Measurements from ENCODE around the gene CCDC12. TPM values are rescaled to one million over a fixed set of nuclear protein-coding genes. Genes with fewer than 3 reads are reported as not detected.

Gene CCDC12
- total RNA-seq, 4 donors from 2014 or later, result 43.2 to 60.6 (median 51.8) TPM

DNA sequence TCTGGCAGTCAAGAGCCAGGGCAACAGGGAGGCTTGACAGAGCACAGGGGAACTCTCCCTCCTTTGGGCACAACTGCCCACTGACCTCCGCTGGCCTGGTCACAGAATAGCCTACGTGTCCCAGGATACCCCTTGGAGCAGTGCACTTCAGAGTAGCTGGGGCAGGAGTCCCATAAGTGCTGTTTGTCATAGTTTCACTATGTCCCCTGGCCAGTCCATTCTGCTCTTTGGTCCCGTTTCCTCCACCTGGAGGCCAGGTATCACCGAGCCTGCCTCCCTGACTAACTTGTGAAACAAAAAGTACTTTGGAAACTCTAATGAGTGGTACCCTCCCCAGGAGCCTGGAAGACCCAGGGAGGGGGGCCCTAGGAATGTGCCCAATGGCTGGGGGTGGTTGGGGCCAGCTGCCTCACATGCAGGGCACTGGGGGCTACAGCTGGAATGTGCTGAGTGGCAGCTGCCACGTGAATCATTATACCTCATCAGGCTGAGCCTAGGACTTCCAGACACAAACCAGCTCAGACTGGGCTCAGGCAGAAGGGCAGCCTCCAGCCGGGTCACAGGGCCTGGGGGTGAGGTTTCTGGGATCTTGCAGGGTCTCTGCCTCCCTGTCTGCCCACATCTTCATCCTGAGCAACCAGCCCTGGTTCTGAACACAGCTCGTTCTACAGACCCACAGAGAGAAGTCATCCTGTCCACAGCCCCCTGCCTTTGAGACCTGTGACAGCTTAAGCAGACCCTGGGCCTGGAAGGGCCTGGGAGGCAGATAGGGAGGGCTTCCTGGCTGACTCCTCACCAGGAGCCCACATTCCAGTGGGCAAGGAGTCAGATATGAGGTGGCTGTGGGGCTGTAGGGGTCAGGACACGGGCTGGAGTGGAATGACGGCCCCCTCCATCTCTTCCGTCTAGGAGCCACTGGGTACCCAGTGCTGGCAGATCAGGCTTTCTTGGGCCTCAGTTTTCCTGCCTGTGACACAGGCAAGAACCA, 99.9 kb downstream of the CCDC12 start:
- DNase-seq, result no peak
- Histone ChIP-seq H3K4me3 (replicated peaks in 1 of 3) (no peak overlapping the region), H3K36me3 (no peaks in the 10 kb centered on the region), H3K27me3 (no peaks in the 10 kb centered on the region), H3K9me3 (no peaks in the 10 kb centered on the region), H3K4me1 (peaks cover 25 to 51% of the 10 kb centered on the region in 2 donors), H3K27ac (no peak overlapping the region)
- WGBS, 2 donors, result 94 to 95% methylated on average over 10 of the region's 10 CpGs
- intact Hi-C loops (cut with DNase I), result no loop called here
- TF ChIP-seq POLR2A (IDR thresholded peaks at IDR 0.05), result no peak
- TF ChIP-seq, protein P1, sequence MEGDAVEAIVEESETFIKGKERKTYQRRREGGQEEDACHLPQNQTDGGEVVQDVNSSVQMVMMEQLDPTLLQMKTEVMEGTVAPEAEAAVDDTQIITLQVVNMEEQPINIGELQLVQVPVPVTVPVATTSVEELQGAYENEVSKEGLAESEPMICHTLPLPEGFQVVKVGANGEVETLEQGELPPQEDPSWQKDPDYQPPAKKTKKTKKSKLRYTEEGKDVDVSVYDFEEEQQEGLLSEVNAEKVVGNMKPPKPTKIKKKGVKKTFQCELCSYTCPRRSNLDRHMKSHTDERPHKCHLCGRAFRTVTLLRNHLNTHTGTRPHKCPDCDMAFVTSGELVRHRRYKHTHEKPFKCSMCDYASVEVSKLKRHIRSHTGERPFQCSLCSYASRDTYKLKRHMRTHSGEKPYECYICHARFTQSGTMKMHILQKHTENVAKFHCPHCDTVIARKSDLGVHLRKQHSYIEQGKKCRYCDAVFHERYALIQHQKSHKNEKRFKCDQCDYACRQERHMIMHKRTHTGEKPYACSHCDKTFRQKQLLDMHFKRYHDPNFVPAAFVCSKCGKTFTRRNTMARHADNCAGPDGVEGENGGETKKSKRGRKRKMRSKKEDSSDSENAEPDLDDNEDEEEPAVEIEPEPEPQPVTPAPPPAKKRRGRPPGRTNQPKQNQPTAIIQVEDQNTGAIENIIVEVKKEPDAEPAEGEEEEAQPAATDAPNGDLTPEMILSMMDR (IDR thresholded peaks at IDR 0.05), result no peak

DNA sequence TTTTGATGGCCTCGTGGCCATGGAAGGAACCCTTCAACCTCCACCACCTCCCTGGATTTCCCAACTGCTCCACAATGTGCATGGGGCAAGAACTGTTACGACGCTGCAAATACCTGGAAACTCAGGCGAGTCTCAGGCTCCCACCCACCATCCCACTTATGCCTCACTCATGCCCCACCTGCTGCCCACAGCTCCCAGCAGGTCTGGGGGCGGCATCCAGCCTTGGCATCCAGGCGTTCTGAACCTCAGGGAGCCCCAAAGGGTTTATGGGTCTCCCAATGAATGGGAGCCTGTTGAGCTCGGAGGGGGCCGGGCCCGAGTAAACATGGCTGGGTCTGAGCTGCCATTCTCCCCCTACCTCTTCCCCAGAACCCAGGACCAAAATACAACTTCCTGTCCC, 101.0 kb downstream of the CCDC12 start:
- Histone ChIP-seq H3K27me3 (no peaks in the 10 kb centered on the region), H3K4me1 (peaks cover 25 to 45% of the 10 kb centered on the region in 2 donors), H3K4me3 (replicated peaks in 1 of 3) (no peak overlapping the region), H3K27ac (no peak overlapping the region), H3K36me3 (no peaks in the 10 kb centered on the region), H3K9me3 (no peaks in the 10 kb centered on the region)
- no peak for DNase-seq
- 94 to 95% methylated on average over 8 to 9 of the region's 9 CpGs for WGBS, 2 donors
- no peak for TF ChIP-seq POLR2A (IDR thresholded peaks at IDR 0.05)
- TF ChIP-seq, protein P1 (IDR thresholded peaks at IDR 0.05), result no peak
- intact Hi-C loops (cut with DNase I), result no loop called here

DNA sequence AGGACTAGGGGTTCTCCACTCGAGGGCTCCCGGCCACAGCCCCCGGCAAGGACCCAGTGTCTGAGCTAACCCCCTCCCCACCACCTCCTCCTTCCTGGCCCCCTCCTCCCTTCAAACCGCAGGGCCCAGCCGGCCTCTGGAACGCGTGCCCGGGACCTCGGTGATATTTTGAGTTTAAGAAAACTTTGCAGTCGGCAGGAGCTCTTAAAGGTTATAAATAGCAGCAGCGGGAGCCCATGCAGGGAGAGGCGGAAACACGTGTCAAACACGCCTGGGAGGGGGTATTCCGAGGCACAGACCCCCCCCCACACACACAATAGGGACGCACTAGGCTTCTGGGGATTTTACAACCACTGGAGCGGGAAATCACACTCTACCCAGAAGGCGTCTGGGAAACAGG, 102.1 kb downstream of the CCDC12 start:
- no peaks in the 10 kb centered on the region for H3K27me3 ChIP-seq
- H3K4me3 ChIP-seq (replicated peaks in 1 of 3), result no peak overlapping the region
- intact Hi-C loops (cut with DNase I), result no loop called here
- 6 to 23% methylated on average over 6 to 18 of the region's 18 CpGs for WGBS, 2 donors
- TF ChIP-seq, protein P1 (IDR thresholded peaks at IDR 0.05), result no peak
- no peak for TF ChIP-seq POLR2A (IDR thresholded peaks at IDR 0.05)
- H3K36me3 ChIP-seq, result no peaks in the 10 kb centered on the region
- peak; percentile 77 to 81 for DNase-seq
- H3K4me1 ChIP-seq, result peaks cover 25 to 45% of the 10 kb centered on the region in 2 donors
- peak overlapping the region; percentile 29 to 75 (median 71) for H3K27ac ChIP-seq
- H3K9me3 ChIP-seq, result no peaks in the 10 kb centered on the region

DNA sequence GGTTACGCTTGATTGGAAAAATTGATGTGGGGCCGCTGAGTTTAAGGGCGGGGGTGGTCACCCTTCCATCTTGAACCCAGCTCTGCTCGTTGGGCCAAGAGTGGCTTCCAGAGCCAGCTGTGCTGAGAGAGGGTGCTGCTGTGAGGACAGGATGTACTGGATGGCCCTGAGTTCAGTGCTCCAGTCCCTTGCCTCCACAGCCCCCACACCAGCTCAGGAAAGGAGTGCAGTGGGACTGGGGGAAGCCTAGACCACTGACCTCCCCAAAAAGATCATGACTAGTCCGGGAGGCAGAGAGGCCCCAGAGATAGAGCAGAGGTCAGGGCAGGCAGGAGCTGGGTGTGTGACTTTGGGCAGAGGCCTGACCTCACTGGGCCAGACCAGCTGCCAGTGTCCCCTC, 103.0 kb downstream of the CCDC12 start:
- no peak for TF ChIP-seq POLR2A (IDR thresholded peaks at IDR 0.05)
- TF ChIP-seq, protein P1 (IDR thresholded peaks at IDR 0.05), result no peak
- WGBS, 2 donors, result 69 to 75% methylated on average over 5 of the region's 5 CpGs
- peaks cover 21 to 44% of the 10 kb centered on the region in 2 donors for H3K4me1 ChIP-seq
- intact Hi-C loops (cut with DNase I), result no loop called here
- no peak for DNase-seq
- no peaks in the 10 kb centered on the region for H3K36me3 ChIP-seq
- peak overlapping the region in 2 of 3 donors; percentile 71 to 75 for H3K27ac ChIP-seq
- H3K4me3 ChIP-seq (replicated peaks in 1 of 3), result no peak overlapping the region
- no peaks in the 10 kb centered on the region for H3K27me3 ChIP-seq
- H3K9me3 ChIP-seq, result no peaks in the 10 kb centered on the region

Small RNA genes lying within 50 kb of the gene (small RNA-seq; reads per million reads assigned to genes)
- not detected for gene AC109583.2

Other genes with a start within 250 kb of the CCDC12 start
- gene MYL3, start 113.3 kb downstream of the CCDC12 start, total RNA-seq, result 1 to 10 TPM in 2 of 4 donors, not detected in 2; 1.8 to 2.8 TPM
- gene PTH1R, start 99.0 kb downstream of the CCDC12 start, total RNA-seq, result 10 to 100 TPM in 1 of 4 donors, 1 to 10 TPM in 3; 1.2 to 10.6 (median 4.4) TPM
- gene NBEAL2, start 2.9 kb upstream of the CCDC12 start, total RNA-seq, result 10 to 100 TPM; 19.4 to 38.6 (median 27.5) TPM
- 100 to 1,000 TPM in 1 of 4 donors, 10 to 100 TPM in 3; 74.3 to 128 (median 85.5) TPM for gene SETD2, start 187.4 kb upstream of the CCDC12 start, total RNA-seq

All from thyroid gland (tissue), 4 donors.